Natural killer cell (primary cell): Measurements from ENCODE around the gene RAPSN. TPM values are rescaled to one million over a fixed set of nuclear protein-coding genes. Genes with fewer than 3 reads are reported as not detected.

Source experiments
- ATAC-seq, 3 donors: fragments of 150-1000 bp in 2 of 3; fragments of 200-7000 bp in 1 of 3; cut with Tn5 transposase; 1 replicate in 1 of 3; 2 replicates in 2 of 3; pipeline ENCODE4 v1.10.0; 2021; ENCODE audit warnings: mild to moderate bottlenecking in 2 of 3, moderate library complexity in 2 of 3
- DNase-seq, 2 donors: peaks; one replicate each; pipeline versions ENCODE4 v3.0.0 to v3.0.0-alpha.2; 2013 to 2021; ENCODE audit warnings: mixed read lengths in 1 of 2
- H3K27ac ChIP-seq: one replicate; pipeline ENCODE4 v1.5.1; 2013; ENCODE audit warnings: mild to moderate bottlenecking, low read length
- H3K27me3 ChIP-seq: one replicate; pipeline ENCODE4 v1.6.1; 2013; ENCODE audit warnings: low read length; ENCODE audit not compliant: control insufficient read depth, insufficient read depth
- H3K36me3 ChIP-seq: one replicate; pipeline ENCODE4 v1.6.1; 2013; ENCODE audit warnings: low read length; ENCODE audit not compliant: control insufficient read depth, insufficient read depth
- H3K4me1 ChIP-seq: one replicate; pipeline ENCODE4 v1.6.1; 2013; ENCODE audit warnings: low read length; ENCODE audit not compliant: control insufficient read depth, insufficient read depth
- H3K4me3 ChIP-seq: one replicate; pipeline ENCODE4 v1.5.1; 2013; ENCODE audit warnings: low read length
- H3K9me3 ChIP-seq: one replicate; pipeline ENCODE4 v1.6.1; 2013; ENCODE audit warnings: low read length; ENCODE audit not compliant: control insufficient read depth, insufficient read depth
- H3K27ac Mint-ChIP-seq, 2 donors: one replicate each; pipeline ENCODE4 v1.8.0; 2022; ENCODE audit warnings: mild to moderate bottlenecking in 2 of 2, mixed read lengths in 2 of 2, moderate library complexity in 1 of 2
- H3K27me3 Mint-ChIP-seq, 2 donors: one replicate each; pipeline ENCODE4 v1.8.0; 2022; ENCODE audit warnings: low read depth in 2 of 2, mixed read lengths in 2 of 2
- H3K36me3 Mint-ChIP-seq: one replicate; pipeline ENCODE4 v1.8.0; 2022; ENCODE audit warnings: mixed read lengths
- H3K4me1 Mint-ChIP-seq, 2 donors: one replicate each; pipeline ENCODE4 v1.8.0; 2022; ENCODE audit warnings: mixed read lengths in 2 of 2
- H3K4me3 Mint-ChIP-seq: one replicate; pipeline ENCODE4 v1.8.0; 2022; ENCODE audit warnings: mild to moderate bottlenecking, moderate library complexity, mixed read lengths
- H3K9me3 Mint-ChIP-seq, 2 donors: one replicate each; pipeline ENCODE4 v1.8.0; 2022; ENCODE audit warnings: mixed read lengths in 2 of 2
- CTCF ChIP-seq: fragments of 200-600 bp; IDR thresholded peaks from one replicate; pipeline ENCODE4 v1.8.0; 2022; ENCODE audit warnings: antibody characterized with exemption
- WGBS: methylation state at CpG from one replicate; pipeline ENCODE4 v1.1.7; 2013; ENCODE audit warnings: missing lambda C conversion rate; ENCODE audit not compliant: insufficient coverage; 5-methylcytosine and 5-hydroxymethylcytosine counted together
- intact Hi-C: fragments of 100-400 bp; cut with micrococcal nuclease; formaldehyde crosslinking; loops from one replicate; pipeline ENCODE4 v1.14.2; 2022
- total RNA-seq, 4 donors: library from RNA; stranded (reverse); fragments of 120-200 nt in 1 of 4; gene quantifications; one replicate each; pipeline versions ENCODE4 v1.2.3 to v1.2.4, GENCODE V29; 2013 to 2022

Gene RAPSN
- total RNA-seq, 3 donors from 2014 or later (not counting 1 experiment from before 2014, with no cell fraction given) = 1.6 to 2.2 (median 1.7) TPM

DNA sequence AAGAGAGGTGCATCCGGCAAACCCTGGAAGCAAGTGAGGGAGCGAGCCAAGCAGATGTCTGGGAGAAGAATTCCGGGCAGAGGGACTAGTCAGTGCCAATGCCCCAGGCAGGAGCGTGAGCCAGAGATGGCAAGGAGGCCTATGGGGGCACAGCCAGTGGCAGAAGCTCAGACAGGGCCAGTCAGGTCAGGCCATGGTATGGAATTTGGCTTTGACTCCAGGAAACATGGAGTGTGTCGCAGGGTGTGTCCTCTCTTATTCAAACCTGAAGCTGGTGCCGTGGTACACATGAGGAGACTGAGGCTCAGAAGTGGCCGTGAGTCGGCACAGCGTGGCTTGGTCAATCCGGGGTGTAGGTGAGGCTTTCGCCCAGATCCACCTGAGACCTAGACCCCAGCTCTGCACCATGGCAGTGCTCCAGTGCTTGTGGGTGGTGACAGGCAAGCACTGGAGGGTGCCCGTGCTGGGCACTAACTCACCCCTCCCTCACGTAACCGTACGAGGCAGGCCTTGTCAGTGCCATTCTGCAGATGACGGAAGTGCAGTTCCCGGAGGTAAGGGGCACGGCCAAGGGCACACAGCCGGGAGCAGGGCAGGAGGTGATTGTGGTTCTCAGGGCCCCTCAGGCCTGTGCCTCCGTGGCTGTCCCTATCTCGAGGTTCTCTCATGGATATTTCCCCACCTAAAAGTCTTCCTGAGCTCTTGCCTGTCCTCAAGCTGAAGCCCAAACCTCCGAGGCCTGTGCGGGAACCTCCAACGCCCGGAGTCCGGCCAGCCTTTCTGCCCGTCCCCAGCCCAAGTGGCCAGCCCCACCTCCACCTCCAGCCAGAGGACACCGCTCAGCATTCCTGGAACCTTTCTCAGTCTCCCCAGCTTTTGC lies 60.0 kb downstream of the RAPSN start:
- Mint-ChIP-seq H3K9me3 (no peaks in the 10 kb centered on the region), H3K27me3 (no peaks in the 10 kb centered on the region), H3K36me3 (no peaks in the 10 kb centered on the region), H3K4me1 (peaks cover 46 to 60% of the 10 kb centered on the region in 2 donors), H3K27ac (peak overlapping the region; percentile 57 to 85), H3K4me3 (peak overlapping the region; percentile 86)
- intact Hi-C loops = loop anchor here (2.0 kb wide), 1 partner anchor 18 kb away; no protein-coding TSS in a partner anchor
- DNase-seq (no peak), ATAC-seq (peak in 2 of 3 donors; percentile 32 to 36)
- no peak for TF ChIP-seq CTCF
- Histone ChIP-seq H3K9me3 (no peaks in the 10 kb centered on the region), H3K36me3 (no peaks in the 10 kb centered on the region), H3K27ac (peak overlapping the region; percentile 6), H3K4me1 (peaks cover 67% of the 10 kb centered on the region), H3K4me3 (no peak overlapping the region), H3K27me3 (no peaks in the 10 kb centered on the region)
- 81% methylated on average over 28 of the region's 28 CpGs for WGBS

DNA sequence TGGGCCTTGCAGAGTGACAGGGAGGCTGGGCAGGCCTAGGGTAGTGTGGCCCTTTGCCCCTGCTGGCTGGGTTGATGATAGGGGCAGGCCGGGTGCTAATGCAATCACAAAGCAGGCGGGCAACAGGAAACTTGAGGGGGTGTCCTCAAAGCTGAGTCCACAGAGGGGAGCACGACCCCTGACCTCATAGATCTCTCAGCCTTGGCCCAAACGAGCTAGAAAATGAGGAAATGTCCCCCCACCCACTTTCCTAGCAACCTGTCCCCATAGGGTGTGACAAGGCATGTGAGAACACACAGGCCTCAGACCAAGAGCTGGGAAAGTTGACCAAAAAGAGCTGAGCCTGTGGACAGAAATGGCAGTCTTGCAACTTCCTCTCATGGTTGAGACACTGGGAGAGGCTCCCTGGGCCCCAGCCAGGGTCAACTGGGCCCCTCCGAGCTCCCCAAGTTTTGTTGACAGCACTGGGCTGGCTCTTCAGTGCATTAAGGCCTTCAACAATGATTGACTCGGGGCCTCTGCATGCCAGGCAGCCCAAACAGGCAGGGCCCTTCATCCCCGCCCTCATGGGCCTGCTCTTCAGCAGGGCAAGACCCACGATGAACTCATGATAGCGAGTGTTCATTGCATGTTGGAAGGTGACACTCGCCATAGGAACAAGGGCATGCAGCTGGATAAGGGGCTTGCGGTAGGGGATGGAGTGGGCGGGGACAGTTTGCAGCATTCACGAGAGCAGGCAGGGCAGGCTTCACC lies 60.8 kb downstream of the RAPSN start:
- DNase-seq = no peak

More for the DNA sequence above, 60.8 kb downstream of the RAPSN start:
- Mint-ChIP-seq H3K27ac (peak overlapping the region in 1 of 2 donors; percentile 33), H3K36me3 (no peaks in the 10 kb centered on the region), H3K4me3 (peak overlapping the region; percentile 56), H3K4me1 (peaks cover 42 to 52% of the 10 kb centered on the region in 2 donors), H3K9me3 (no peaks in the 10 kb centered on the region), H3K27me3 (no peaks in the 10 kb centered on the region)
- ATAC-seq = no peak
- intact Hi-C loops = loop anchor here (2.0 kb wide), 1 partner anchor 19 kb away; no protein-coding TSS in a partner anchor
- H3K36me3 ChIP-seq = no peaks in the 10 kb centered on the region
- H3K9me3 ChIP-seq = no peaks in the 10 kb centered on the region
- H3K27me3 ChIP-seq = no peaks in the 10 kb centered on the region
- no peak overlapping the region for H3K4me3 ChIP-seq
- no peak overlapping the region for H3K27ac ChIP-seq
- WGBS = 80% methylated on average over 13 of the region's 13 CpGs
- TF ChIP-seq CTCF = no peak
- peaks cover 58% of the 10 kb centered on the region for H3K4me1 ChIP-seq

Other genes starting within 250 kb of the RAPSN start
- gene DDB2, start 234.2 kb downstream of the RAPSN start, total RNA-seq = 10 to 100 TPM; 66.0 to 75.4 (median 67.8) TPM
- 10 to 100 TPM; 15.5 to 21.9 (median 16.8) TPM for gene ACP2, start 200.3 kb downstream of the RAPSN start, total RNA-seq
- 10 to 100 TPM; 11.3 to 26.0 (median 13.5) TPM for gene NR1H3, start 191.1 kb downstream of the RAPSN start, total RNA-seq
- gene MADD, start 179.0 kb downstream of the RAPSN start, total RNA-seq = 100 to 1,000 TPM; 333 to 383 (median 335) TPM
- under 1 TPM in 2 of 3 donors, not detected in 1; 0.45 to 0.53 TPM for gene MYBPC3, start 96.4 kb downstream of the RAPSN start, total RNA-seq
- gene SPI1, start 70.6 kb downstream of the RAPSN start, total RNA-seq = 10 to 100 TPM; 15.0 to 65.4 (median 55.4) TPM
- gene SLC39A13, start 40.5 kb downstream of the RAPSN start, total RNA-seq = 10 to 100 TPM; 29.1 to 34.7 (median 32.6) TPM
- 10 to 100 TPM; 74.0 to 85.9 (median 77.7) TPM for gene PSMC3, start 22.7 kb downstream of the RAPSN start, total RNA-seq
- gene CELF1, start 104.0 kb upstream of the RAPSN start, total RNA-seq = 100 to 1,000 TPM; 128 to 168 (median 162) TPM
- 10 to 100 TPM; 19.4 to 28.6 (median 20.4) TPM for gene PTPMT1, start 116.5 kb upstream of the RAPSN start, total RNA-seq
- gene KBTBD4, start 129.8 kb upstream of the RAPSN start, total RNA-seq = 10 to 100 TPM; 17.7 to 24.1 (median 20.9) TPM
- gene NDUFS3, start 129.9 kb upstream of the RAPSN start, total RNA-seq = 100 to 1,000 TPM; 114 to 138 (median 115) TPM
- under 1 TPM in 1 of 3 donors, not detected in 2; 0.25 TPM for gene FAM180B, start 137.5 kb upstream of the RAPSN start, total RNA-seq
- gene C1QTNF4, start 145.3 kb upstream of the RAPSN start, total RNA-seq = 1 to 10 TPM in 2 of 3 donors, under 1 TPM in 1; 0.78 to 2.0 (median 1.3) TPM
- gene MTCH2, start 193.4 kb upstream of the RAPSN start, total RNA-seq = 10 to 100 TPM; 25.0 to 32.4 (median 31.4) TPM